NCI-H2029 treated with DMSO at 0.1 percent for 48 hours (cell line): ENCODE measurements around the gene C3orf22.

Source experiments
- DNase-seq: peaks from one replicate; lab custom pipeline; 2025; lab: John Stamatoyannopoulos, UW

Gene C3orf22

GRCh38 chr3:126527006-126527405 lies 31.7 kb downstream of the C3orf22 start:
- no peak for DNase-seq

GRCh38 chr3:126526668-126527005 lies 32.1 kb downstream of the C3orf22 start:
- no peak for DNase-seq

GRCh38 chr3:126525853-126526667 lies 32.7 kb downstream of the C3orf22 start:
- no peak for DNase-seq

- DNase-seq: no peak
These were observed 33.5 kb downstream of the C3orf22 start for GRCh38 chr3:126525091-126525852.

- DNase-seq: no peak
These were observed 34.2 kb downstream of the C3orf22 start for GRCh38 chr3:126524429-126524988.

DNA sequence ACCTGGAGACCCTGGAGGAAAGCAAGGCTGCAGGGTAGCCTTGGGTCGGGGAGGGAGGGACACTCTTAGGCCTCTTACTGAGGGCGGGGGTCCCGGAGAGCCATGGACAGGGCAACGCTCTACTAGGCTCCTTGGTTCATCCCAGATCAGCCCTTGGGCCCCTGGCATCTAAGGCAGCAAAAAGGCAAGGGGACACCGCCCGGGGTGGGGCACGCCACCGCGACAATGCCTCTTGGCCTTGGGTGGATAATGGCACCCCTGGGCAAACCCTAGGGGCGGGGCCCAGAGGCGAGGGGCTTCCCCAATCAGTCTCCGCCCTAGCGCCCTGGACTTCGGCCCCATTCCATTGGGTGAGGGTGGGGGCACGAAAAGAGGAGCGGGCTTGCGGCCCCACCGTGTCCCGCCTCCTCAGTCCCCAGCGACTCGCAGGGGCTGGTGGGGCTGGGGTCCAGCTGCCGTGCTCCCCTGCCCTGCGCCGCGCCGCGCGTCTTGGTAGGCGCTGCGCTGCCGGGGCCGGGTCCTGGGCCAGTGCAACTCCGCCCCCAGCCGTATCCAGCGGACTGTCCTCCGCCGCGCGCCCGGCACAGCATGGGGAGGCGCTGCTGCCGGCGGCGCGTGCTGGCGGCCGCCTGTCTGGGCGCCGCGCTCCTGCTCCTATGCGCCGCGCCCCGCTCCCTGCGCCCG lies 34.8 kb downstream of the C3orf22 start, which contains the start of gene CHST13:
CHST13 (plus strand) TSS at position 411 of the 684 bp plus-strand sequence; CDS start at position 589, 178 bp downstream.
- no peak for DNase-seq

DNA sequence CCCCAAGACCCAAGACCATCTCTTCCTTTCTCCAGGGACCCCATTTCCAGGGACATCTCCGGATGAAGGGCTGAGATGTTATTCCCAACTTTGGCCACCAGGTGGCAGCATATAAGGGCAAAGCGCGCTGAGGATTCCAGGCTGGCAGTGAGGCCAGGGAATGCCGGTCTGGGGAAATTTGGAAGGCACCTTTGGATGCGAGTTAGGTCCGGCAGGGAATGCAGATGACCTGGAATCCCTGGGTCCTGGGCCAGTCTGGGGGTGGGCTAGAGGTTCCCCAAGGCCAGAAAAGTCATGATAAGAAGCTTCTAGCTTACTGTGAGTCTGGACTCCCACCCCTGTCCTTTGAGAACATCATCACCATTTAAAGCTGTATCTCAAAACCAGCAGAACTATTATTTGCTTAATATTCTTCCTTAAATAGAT lies 36.4 kb downstream of the C3orf22 start:
- peak; percentile 36 for DNase-seq

DNA sequence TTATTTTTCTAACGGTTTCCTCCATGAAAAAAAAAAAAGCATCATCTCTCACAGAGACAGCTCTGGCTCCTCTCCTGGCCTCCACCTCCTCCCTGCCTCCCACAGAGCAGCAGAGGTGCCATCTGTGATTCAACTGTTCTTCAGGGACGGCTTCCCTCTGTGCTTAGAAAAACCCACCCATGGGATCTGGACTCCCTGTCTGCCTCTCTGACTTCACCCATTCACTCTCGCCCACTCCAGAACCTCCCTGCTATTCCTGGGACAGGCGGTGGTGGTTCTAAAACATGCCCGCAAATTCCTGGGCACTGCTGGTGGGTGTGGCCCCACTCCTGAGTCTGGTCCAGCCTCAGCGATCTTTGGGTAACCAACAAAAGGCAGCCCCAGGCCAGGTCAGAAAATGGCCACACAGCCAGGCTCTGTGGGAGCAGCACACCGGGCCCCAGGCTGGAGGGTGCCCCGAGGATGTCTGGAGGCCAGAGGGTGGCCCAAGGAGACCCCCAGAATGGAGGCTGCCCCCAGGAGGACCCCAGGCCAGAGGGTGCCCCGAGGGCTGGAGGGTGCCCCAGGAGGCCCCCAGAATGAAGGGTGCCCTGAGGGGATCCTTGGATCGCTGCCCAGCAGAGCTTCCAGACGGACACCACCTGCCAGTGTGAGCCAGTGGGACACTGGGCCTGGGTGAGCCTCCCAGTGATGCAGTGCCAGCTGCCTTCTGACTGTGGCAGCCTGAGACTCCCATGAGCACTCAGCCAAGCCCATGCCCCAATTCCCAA lies 37.4 kb downstream of the C3orf22 start:
- DNase-seq: no peak

GRCh38 chr3:126519506-126520455 lies 39.0 kb downstream of the C3orf22 start:
- no peak for DNase-seq

GRCh38 chr3:126518779-126519177 lies 40.0 kb downstream of the C3orf22 start:
- no peak for DNase-seq

- no peak for DNase-seq
These were observed 40.5 kb downstream of the C3orf22 start for GRCh38 chr3:126517986-126518778.

GRCh38 chr3:126517291-126517951 lies 41.3 kb downstream of the C3orf22 start, which contains the start of gene UROC1:
UROC1 (minus strand) TSS chr3:126517773; CDS start chr3:126517719, 54 bp downstream.
- no peak for DNase-seq

DNA sequence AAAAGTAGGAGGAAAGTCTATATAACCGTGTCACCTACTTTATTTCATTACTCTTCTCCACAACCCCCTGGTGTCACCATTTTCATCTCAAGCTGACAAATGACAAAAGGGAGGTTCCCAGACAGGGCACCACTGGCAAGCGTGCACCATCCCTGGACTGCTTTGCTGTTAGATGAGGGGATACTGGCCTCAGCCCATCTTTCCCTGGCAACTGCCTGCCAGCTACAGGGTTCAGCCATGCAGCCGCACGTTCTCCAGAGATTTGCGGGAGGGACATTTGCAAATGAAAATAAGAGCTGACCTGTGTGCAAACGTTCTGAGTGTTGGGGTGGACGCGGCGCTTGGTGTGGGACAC lies 41.8 kb downstream of the C3orf22 start:
- no peak for DNase-seq

DNA sequence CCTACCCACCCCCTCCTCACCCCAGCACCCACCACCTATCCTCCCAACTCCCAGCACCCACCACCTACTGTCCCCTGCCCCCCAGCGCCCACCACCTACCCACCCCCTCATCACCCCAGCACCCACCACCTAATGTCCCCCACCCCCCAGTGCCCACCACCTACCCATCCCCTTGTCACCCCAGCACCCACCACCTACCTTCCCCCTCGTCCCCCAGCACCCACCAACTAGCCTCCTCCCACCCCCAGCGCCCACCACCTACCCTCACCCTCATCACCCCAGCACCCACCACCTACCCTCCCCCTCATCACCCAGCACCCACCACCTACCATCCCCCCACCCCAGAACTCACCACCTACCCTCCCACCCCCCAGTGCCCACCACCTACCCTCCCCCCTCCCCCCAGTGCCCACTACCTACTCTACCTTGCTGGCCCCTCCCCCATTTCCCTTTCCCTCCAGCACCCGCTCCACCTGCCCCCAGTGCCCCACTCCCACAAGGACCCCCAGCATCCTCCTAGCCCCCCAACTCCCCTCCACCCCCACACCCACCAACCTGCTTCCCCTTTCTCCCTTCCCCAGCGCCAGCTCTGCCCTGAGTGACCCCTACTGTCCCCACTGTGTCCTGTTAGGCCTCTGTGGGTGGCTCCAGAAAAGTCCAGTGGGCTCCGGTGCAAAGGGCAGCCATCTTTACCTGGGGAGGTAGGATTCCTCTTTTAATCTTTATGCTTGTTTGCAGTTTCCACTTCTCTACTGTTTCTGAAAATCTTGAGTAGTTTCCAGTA lies 42.4 kb downstream of the C3orf22 start:
- DNase-seq: no peak

- DNase-seq: no peak
These were observed 43.5 kb downstream of the C3orf22 start for GRCh38 chr3:126515066-126515706.

DNA sequence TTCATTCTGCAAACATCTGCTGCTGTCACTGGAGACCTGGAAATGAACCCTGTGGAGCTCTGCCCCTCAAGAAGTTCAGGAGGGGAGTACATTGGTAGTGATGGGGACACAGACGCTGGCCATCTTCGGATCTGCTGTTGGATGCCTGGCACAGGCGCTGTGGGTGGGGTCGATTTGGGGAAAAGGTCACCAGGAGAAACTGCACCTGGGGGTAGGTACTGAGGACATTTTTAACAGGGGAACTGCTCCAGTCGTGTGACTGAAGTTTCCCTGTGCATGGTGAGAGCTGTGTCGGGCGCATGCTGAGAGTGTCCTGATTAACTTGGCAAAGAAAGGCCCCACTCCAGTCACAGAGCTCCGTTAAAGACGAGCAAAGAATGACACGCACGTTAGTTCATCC lies 44.6 kb downstream of the C3orf22 start:
- no peak for DNase-seq

- no peak for DNase-seq
These were observed 45.6 kb downstream of the C3orf22 start for GRCh38 chr3:126512916-126513650.
